Astrocyte of the spinal cord (primary cell): ENCODE results near the gene AGAP1.

ENCODE experiments used
- DNase-seq: peaks from one replicate; pipeline ENCODE4 v3.0.0; 2011; ENCODE audit warnings: low read depth, low spot score
- H3K4me3 ChIP-seq: 2 replicates; pipeline ENCODE4 v1.5.1; 2011; ENCODE audit warnings: low read depth, mild to moderate bottlenecking, low read length, moderate library complexity
- in situ Hi-C: cut with HindIII; loops from 2 replicates; pipeline ENCODE4 v1.10.0; 2017; ENCODE audit warnings: low sequenced_read_pairs
- TF ChIP-seq, protein P1 (sequence below): IDR thresholded peaks from 2 replicates; pipeline ENCODE4 v1.5.1; 2012; ENCODE audit warnings: low read depth, mild to moderate bottlenecking, low read length, inconsistent platforms

AGAP1 gene

DNA sequence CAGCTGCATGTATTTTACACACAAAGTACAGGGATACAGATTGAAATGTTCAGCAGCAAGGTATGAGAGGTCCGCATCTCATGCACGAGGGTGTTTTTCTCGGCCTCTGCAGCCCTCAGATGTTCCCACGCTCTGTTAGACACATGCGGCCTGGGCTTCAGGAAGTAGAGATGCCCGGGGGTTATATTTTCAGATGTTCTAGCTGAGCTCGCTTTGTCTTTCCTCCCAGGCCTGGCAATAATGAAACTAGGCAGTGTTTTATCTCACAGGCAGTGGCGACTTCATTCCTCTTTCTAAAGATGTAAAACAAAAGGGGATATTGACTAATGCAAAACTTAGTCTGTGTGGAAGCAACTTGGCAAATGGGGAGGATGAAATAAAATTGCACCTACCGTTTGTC is 483.6 kb downstream of the AGAP1 start:
- H3K4me3 ChIP-seq = no peak overlapping the region
- DNase-seq = no peak
- in situ Hi-C loops = no loop called here
- TF ChIP-seq, protein P1, sequence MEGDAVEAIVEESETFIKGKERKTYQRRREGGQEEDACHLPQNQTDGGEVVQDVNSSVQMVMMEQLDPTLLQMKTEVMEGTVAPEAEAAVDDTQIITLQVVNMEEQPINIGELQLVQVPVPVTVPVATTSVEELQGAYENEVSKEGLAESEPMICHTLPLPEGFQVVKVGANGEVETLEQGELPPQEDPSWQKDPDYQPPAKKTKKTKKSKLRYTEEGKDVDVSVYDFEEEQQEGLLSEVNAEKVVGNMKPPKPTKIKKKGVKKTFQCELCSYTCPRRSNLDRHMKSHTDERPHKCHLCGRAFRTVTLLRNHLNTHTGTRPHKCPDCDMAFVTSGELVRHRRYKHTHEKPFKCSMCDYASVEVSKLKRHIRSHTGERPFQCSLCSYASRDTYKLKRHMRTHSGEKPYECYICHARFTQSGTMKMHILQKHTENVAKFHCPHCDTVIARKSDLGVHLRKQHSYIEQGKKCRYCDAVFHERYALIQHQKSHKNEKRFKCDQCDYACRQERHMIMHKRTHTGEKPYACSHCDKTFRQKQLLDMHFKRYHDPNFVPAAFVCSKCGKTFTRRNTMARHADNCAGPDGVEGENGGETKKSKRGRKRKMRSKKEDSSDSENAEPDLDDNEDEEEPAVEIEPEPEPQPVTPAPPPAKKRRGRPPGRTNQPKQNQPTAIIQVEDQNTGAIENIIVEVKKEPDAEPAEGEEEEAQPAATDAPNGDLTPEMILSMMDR = no peak

DNA sequence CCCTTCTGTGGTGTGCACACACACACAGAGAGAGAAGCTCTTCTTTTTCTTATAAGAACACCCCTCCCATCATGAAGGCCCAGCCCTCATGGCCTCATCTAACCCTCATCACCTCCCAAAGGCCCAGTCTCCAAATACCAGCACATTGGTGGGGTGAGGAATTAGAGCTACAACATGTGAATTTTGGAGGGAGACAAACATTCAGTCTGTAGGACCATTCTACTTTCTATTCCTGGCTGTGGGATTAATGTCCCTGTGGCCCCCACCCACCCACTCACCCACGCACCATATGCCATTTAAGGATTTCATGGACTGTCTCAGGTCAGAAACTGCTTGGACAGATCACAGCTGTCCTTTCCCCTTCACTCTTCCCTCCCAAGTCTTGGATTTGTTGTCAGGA is 484.2 kb downstream of the AGAP1 start:
- in situ Hi-C loops = no loop called here
- H3K4me3 ChIP-seq = no peak overlapping the region
- TF ChIP-seq, protein P1 = no peak
- no peak for DNase-seq

DNA sequence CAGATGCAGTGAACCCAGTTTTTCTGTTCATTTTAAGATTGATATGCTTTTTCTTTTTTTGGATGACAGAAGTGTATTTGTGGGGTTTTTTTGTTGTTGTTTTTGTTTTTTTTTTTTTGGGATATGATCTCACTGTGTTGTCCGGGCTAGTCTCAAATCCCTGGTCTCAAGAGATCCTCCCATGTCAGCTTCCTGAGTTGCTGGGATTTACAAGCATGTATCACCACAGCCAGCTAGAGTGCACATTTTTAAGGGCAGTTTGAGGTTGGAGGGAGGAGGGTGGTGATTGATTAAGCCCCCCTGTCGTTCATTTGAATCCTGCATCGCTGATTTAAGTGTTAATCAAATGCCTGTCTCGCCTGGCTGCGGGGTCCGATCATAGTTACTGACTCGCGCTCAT is 485.2 kb downstream of the AGAP1 start:
- DNase-seq = no peak
- in situ Hi-C loops = no loop called here
- no peak overlapping the region for H3K4me3 ChIP-seq
- TF ChIP-seq, protein P1 = no peak

DNA sequence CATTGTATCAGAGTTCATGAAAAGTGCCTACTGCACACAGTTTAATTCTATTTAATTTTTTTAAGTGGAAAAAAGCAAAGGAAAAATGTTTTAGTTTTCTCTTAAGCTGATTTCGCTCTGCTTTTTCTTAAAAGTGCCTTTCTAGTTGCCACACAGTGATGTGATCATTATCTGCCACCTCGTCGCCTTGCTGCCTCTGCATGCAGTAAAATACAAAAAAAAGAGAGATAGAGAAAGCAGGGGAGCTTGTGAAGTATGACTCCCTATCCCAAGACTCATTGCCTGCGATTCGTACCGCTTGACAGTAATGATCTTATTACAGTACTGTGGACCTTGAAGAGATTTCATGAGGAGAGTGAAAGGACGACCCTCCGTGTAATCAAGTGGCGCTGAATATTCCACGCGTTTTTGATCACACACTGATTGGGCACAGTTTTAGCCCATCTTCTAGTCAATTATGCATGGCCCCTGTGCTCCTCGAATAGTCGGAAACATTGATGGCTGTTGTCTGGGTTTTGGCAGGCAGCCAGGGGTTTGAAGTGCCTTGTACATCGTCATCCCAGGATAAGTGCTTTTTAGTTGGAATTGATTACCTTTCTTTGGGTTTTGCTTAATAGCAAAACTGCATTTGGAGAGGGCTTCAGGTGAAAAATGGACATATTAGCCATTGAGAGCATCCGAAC is 486.1 kb downstream of the AGAP1 start:
- in situ Hi-C loops = no loop called here
- TF ChIP-seq, protein P1 = no peak
- H3K4me3 ChIP-seq = no peak overlapping the region
- no peak for DNase-seq

DNA sequence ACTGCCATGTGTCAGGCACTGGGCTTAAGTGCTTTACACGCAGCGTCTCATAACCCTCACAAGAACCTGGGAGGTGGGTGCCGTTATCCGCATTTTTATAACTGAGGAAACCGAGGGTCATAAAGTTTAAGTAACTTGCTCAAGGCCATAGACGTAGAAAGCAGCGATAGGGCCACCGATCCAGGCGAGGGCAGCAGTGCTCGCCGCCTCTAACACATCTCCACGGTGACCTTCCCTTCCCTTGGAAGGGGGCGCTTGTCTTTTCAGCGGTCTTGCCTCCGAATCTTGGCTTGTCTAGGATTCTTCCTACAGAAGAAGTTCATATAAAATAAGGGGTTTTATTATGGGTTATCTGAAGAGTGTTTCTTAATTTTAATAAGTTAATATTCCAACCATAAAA is 487.8 kb downstream of the AGAP1 start:
- TF ChIP-seq, protein P1 = no peak
- in situ Hi-C loops = no loop called here
- no peak for DNase-seq
- H3K4me3 ChIP-seq = no peak overlapping the region

DNA sequence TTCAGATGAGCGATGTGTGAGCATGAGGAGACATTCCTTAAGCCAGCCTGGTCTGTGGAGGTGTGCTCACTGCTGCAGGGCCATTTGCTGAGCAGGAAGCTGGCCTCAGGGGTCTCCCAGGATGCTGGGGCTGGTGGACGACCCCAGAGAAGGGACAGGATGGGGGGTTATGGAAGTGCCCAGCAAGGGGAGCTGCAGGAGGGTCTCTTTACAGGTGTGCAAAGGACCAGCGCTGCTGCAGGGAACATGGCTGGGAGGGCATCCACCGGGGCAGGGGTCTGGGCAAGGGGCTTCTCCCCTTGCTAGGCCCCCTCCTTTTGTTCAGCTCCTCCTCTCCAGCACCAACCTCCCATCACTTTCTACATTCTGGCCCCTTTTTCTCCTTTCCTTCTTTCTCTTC is 489.2 kb downstream of the AGAP1 start:
- no peak overlapping the region for H3K4me3 ChIP-seq
- DNase-seq = no peak
- TF ChIP-seq, protein P1 = no peak
- in situ Hi-C loops = no loop called here

DNA sequence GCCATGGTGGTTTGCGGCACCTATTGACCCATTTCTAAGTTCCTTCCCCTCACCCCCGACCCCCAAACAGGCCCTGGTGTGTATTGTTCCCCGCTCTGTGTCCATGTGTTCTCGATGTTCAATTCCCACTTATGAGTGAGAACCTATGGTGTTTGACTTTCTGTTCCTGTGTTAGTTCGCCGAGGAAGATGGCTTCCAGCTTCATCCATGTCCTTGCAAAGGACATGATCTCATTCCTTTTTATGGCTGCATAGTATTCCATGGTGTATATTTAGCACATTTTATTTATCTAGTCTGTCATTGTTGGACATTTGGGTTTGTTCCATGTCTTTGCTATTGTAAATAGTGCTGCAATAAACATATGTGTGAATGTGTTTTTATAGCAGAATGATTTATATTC is 490.7 kb downstream of the AGAP1 start:
- TF ChIP-seq, protein P1 = no peak
- no peak for DNase-seq
- in situ Hi-C loops = no loop called here
- H3K4me3 ChIP-seq = no peak overlapping the region
